ENCODE results near the gene SCARF2. TPM values are rescaled to one million over a fixed set of nuclear protein-coding genes. Genes with fewer than 3 reads are reported as not detected.
A peak's percentile ranks its signal among the peaks of the same experiment; 100 is the strongest.
"Not testable (repeated sequence)": the region's sequence is repeated elsewhere in the genome, so short reads cannot be mapped to it uniquely, and the experiment has no call there.

SCARF2 gene
- total RNA-seq, 1 donor from 2014 or later = 133 TPM

GRCh38 chr22:20393705-20394476 is 43.7 kb downstream of the SCARF2 start, which contains the start of gene ZNF74:
ZNF74 (plus strand) TSS chr22:20394151; CDS start chr22:20394629, 478 bp downstream.
- peak within 1 kb of the TSS; percentile 84 to 98 for H3K4me3 ChIP-seq
- no peaks in the 10 kb centered on the region for H3K36me3 ChIP-seq
- H3K4me1 ChIP-seq = peaks cover 4 to 18% of the 10 kb centered on the region in 2 donors
- peak in 1 of 3 experiments; percentile 12 for TF ChIP-seq CTCF (IDR thresholded peaks at IDR 0.05)
- H3K27ac ChIP-seq = peak within 1 kb of the TSS; percentile 61 to 81
- H3K27me3 ChIP-seq = no peaks in the 10 kb centered on the region
- DNase-seq (ENCODE audit: low spot score in 2 of 2) = peak; percentile 62 to 93
- intact Hi-C loops (cut with DNase I) = loop anchor here (1.0 kb wide), 1 partner anchor 74 kb away; the partner anchor contains the start of gene DGCR6L
- no peaks in the 10 kb centered on the region for H3K9me3 ChIP-seq

- intact Hi-C loops (cut with DNase I) = loop anchor here (1.0 kb wide), 1 partner anchor 73 kb away; the partner anchor contains the start of gene DGCR6L
- no peak for TF ChIP-seq CTCF (IDR thresholded peaks at IDR 0.05)
- Histone ChIP-seq H3K4me1 (peaks cover 4 to 18% of the 10 kb centered on the region in 2 donors), H3K4me3 (peak overlapping the region; percentile 84 to 98), H3K27me3 (no peaks in the 10 kb centered on the region), H3K9me3 (no peaks in the 10 kb centered on the region), H3K36me3 (no peaks in the 10 kb centered on the region), H3K27ac (peak overlapping the region; percentile 61 to 81)
- DNase-seq (ENCODE audit: low spot score in 2 of 2) = no peak
Observed at GRCh38 chr22:20392983-20393704, 44.5 kb downstream of the SCARF2 start.

- DNase-seq (ENCODE audit: low spot score in 2 of 2); intact Hi-C loops (cut with DNase I); H3K4me3 ChIP-seq; H3K36me3 ChIP-seq; H3K9me3 ChIP-seq; H3K27ac ChIP-seq; H3K27me3 ChIP-seq: not testable (repeated sequence)
- peaks cover 4 to 18% of the 10 kb centered on the region in 2 donors for H3K4me1 ChIP-seq
Observed at GRCh38 chr22:20392365-20392881, 45.2 kb downstream of the SCARF2 start.

- Histone ChIP-seq H3K36me3 (no peaks in the 10 kb centered on the region), H3K4me1 (peaks cover 4 to 18% of the 10 kb centered on the region in 2 donors), H3K9me3 (no peaks in the 10 kb centered on the region), H3K4me3 (no peak overlapping the region), H3K27ac (no peak overlapping the region), H3K27me3 (no peaks in the 10 kb centered on the region)
- intact Hi-C loops (cut with DNase I) = no loop called here
- no peak for TF ChIP-seq CTCF (IDR thresholded peaks at IDR 0.05)
- no peak for DNase-seq (ENCODE audit: low spot score in 2 of 2)
Observed at GRCh38 chr22:20391222-20391621, 46.4 kb downstream of the SCARF2 start.

GRCh38 chr22:20390394-20390907 is 47.2 kb downstream of the SCARF2 start:
- Histone ChIP-seq H3K4me3 (no peak overlapping the region), H3K27ac (no peak overlapping the region), H3K36me3 (no peaks in the 10 kb centered on the region), H3K27me3 (no peaks in the 10 kb centered on the region), H3K9me3 (no peaks in the 10 kb centered on the region), H3K4me1 (peaks cover 4 to 15% of the 10 kb centered on the region in 2 donors)
- no peak for DNase-seq (ENCODE audit: low spot score in 2 of 2)
- no peak for TF ChIP-seq CTCF (IDR thresholded peaks at IDR 0.05)
- intact Hi-C loops (cut with DNase I) = no loop called here
